Prostate gland (tissue), 2 donors: ENCODE measurements around the gene FHOD3. TPM values are rescaled to one million over a fixed set of nuclear protein-coding genes. Genes with fewer than 3 reads are reported as not detected.

Experiments
- DNase-seq: peaks from one replicate; pipeline ENCODE4 v3.0.0-alpha.2; 2019; ENCODE audit warnings: low spot score
- H3K27ac ChIP-seq, 2 donors: fragments of 200-600 bp; sonication (generic); 2 replicates each; pipeline ENCODE4 v1.5.1; 2017 to 2019
- H3K27me3 ChIP-seq: fragments of 200-600 bp; sonication (generic); replicated peaks from 2 replicates; pipeline ENCODE4 v1.5.1; 2019; ENCODE audit not compliant: insufficient read depth
- H3K36me3 ChIP-seq, 2 donors: fragments of 200-600 bp; sonication (generic); 1 replicate in 1 of 2; 2 replicates in 1 of 2; pipeline versions ENCODE4 v1.5.1 to v1.8.1; 2017 to 2019
- H3K4me1 ChIP-seq: fragments of 200-600 bp; sonication (generic); replicated peaks from 2 replicates; pipeline ENCODE4 v1.5.1; 2019
- H3K4me3 ChIP-seq, 2 donors: fragments of 200-600 bp; sonication (generic); 2 replicates each; pipeline ENCODE4 v1.5.1; 2017 to 2019
- H3K9me3 ChIP-seq: fragments of 200-600 bp; sonication (generic); 2 replicates; pipeline ENCODE4 v1.5.1; 2017
- CTCF ChIP-seq, 4 experiments: fragments of 200-600 bp in 2 of 4; fragments of 450-650 bp in 2 of 4; sonication (generic) in 2 of 4; IDR thresholded peaks; 1 replicate in 3 of 4; 2 replicates in 1 of 4; pipeline ENCODE4 v1.5.1; 2016 to 2019; ENCODE audit warnings: antibody characterized with exemption in 4 of 4, mild to moderate bottlenecking in 2 of 4, moderate library complexity in 2 of 4
- POLR2A ChIP-seq: fragments of 450-650 bp; IDR thresholded peaks from one replicate; pipeline ENCODE4 v1.6.1; 2016; ENCODE audit warnings: antibody characterized with exemption, mild to moderate bottlenecking
- POLR2AphosphoS5 ChIP-seq: sonication (generic); formaldehyde crosslinking; IDR thresholded peaks from one replicate; pipeline ENCODE4 v1.6.1; 2017; ENCODE audit warnings: antibody characterized with exemption
- WGBS: methylation state at CpG from one replicate; pipeline ENCODE4 v1.1.5; 2018; 5-methylcytosine and 5-hydroxymethylcytosine counted together
- intact Hi-C: fragments of 100-400 bp; cut with DNase I; formaldehyde crosslinking; loops from one replicate; pipeline ENCODE4 v1.14.2; 2022
- total RNA-seq, 2 donors: library from RNA; depleted of rRNA; stranded (reverse); fragments of >200 nt; gene quantifications; one replicate each; pipeline ENCODE4 v1.1.0, GENCODE V29; 2016

The FHOD3 gene
- total RNA-seq, 2 donors from 2014 or later, result 25.1 to 52.5 TPM

GRCh38 chr18:36348971-36349417, 51.5 kb downstream of the FHOD3 start:
- no peaks in the 10 kb centered on the region for H3K4me1 ChIP-seq
- intact Hi-C loops, result no loop called here
- no peak overlapping the region for H3K27ac ChIP-seq
- H3K27me3 ChIP-seq, result no peaks in the 10 kb centered on the region
- no peak overlapping the region for H3K4me3 ChIP-seq
- 75% methylated on average over 6 of the region's 6 CpGs for WGBS
- DNase-seq, result no peak
- H3K36me3 ChIP-seq, result no peaks in the 10 kb centered on the region
- no peak for TF ChIP-seq POLR2AphosphoS5
- no peak for TF ChIP-seq CTCF (IDR thresholded peaks at IDR 0.05)
- no peak for TF ChIP-seq POLR2A
- no peaks in the 10 kb centered on the region for H3K9me3 ChIP-seq

- DNase-seq, result no peak
- no peak overlapping the region for H3K27ac ChIP-seq
- no peak for TF ChIP-seq POLR2AphosphoS5
- no peak for TF ChIP-seq CTCF (IDR thresholded peaks at IDR 0.05)
- TF ChIP-seq POLR2A, result no peak
- H3K9me3 ChIP-seq, result no peaks in the 10 kb centered on the region
- H3K4me1 ChIP-seq, result no peaks in the 10 kb centered on the region
- no peak overlapping the region for H3K4me3 ChIP-seq
- H3K27me3 ChIP-seq, result no peaks in the 10 kb centered on the region
- intact Hi-C loops, result no loop called here
- no peaks in the 10 kb centered on the region for H3K36me3 ChIP-seq
- 36% methylated on average over 6 of the region's 6 CpGs for WGBS
These were observed 52.0 kb downstream of the FHOD3 start for GRCh38 chr18:36349552-36349951.

GRCh38 chr18:36350251-36350651, 52.7 kb downstream of the FHOD3 start:
- H3K27ac ChIP-seq, result no peak overlapping the region
- H3K4me1 ChIP-seq, result no peaks in the 10 kb centered on the region
- DNase-seq, result no peak
- TF ChIP-seq POLR2AphosphoS5, result no peak
- no peak for TF ChIP-seq CTCF (IDR thresholded peaks at IDR 0.05)
- TF ChIP-seq POLR2A, result no peak
- WGBS, result 71% methylated on average over 3 of the region's 3 CpGs
- H3K27me3 ChIP-seq, result no peaks in the 10 kb centered on the region
- H3K36me3 ChIP-seq, result no peaks in the 10 kb centered on the region
- H3K9me3 ChIP-seq, result no peaks in the 10 kb centered on the region
- H3K4me3 ChIP-seq, result no peak overlapping the region
- intact Hi-C loops, result no loop called here

GRCh38 chr18:36350839-36351469, 53.4 kb downstream of the FHOD3 start:
- H3K4me1 ChIP-seq, result no peaks in the 10 kb centered on the region
- H3K4me3 ChIP-seq, result no peak overlapping the region
- no peak for TF ChIP-seq POLR2A
- no peak for TF ChIP-seq POLR2AphosphoS5
- no peak for TF ChIP-seq CTCF (IDR thresholded peaks at IDR 0.05)
- intact Hi-C loops, result no loop called here
- no peaks in the 10 kb centered on the region for H3K36me3 ChIP-seq
- no peaks in the 10 kb centered on the region for H3K27me3 ChIP-seq
- H3K9me3 ChIP-seq, result no peaks in the 10 kb centered on the region
- no peak for DNase-seq
- no peak overlapping the region for H3K27ac ChIP-seq
- WGBS, result 56% methylated on average over 9 of the region's 9 CpGs

GRCh38 chr18:36352384-36352783, 54.9 kb downstream of the FHOD3 start:
- no peaks in the 10 kb centered on the region for H3K27me3 ChIP-seq
- intact Hi-C loops, result no loop called here
- H3K4me3 ChIP-seq, result no peak overlapping the region
- H3K4me1 ChIP-seq, result no peaks in the 10 kb centered on the region
- WGBS, result 44% methylated on average over 3 of the region's 3 CpGs
- TF ChIP-seq POLR2A (no peak), CTCF (IDR thresholded peaks at IDR 0.05) (no peak), POLR2AphosphoS5 (no peak)
- H3K9me3 ChIP-seq, result no peaks in the 10 kb centered on the region
- H3K27ac ChIP-seq, result no peak overlapping the region
- H3K36me3 ChIP-seq, result no peaks in the 10 kb centered on the region
- no peak for DNase-seq
